Ovary (tissue), 3 donors: Measurements from ENCODE around the gene IVL.

Source experiments
- EP300 ChIP-seq: sonication (generic); formaldehyde crosslinking; IDR thresholded peaks from one replicate; pipeline ENCODE4 v1.6.1; 2017; ENCODE audit warnings: antibody characterized with exemption
- POLR2A ChIP-seq: fragments of 450-650 bp; IDR thresholded peaks from one replicate; pipeline ENCODE4 v1.6.1; 2017; ENCODE audit warnings: antibody characterized with exemption, mild to moderate bottlenecking, moderate library complexity
- TF ChIP-seq, protein P1 (sequence below), 3 donors: fragments of 450-650 bp in 2 of 3; fragments of 200-600 bp in 1 of 3; IDR thresholded peaks; one replicate each; pipeline versions ENCODE4 v1.5.1 to v1.8.0; 2016 to 2022; ENCODE audit warnings: antibody characterized with exemption in 3 of 3, mild to moderate bottlenecking in 1 of 3
- donor health status: DM: no; HTN: no; CAD: no.

DNA sequence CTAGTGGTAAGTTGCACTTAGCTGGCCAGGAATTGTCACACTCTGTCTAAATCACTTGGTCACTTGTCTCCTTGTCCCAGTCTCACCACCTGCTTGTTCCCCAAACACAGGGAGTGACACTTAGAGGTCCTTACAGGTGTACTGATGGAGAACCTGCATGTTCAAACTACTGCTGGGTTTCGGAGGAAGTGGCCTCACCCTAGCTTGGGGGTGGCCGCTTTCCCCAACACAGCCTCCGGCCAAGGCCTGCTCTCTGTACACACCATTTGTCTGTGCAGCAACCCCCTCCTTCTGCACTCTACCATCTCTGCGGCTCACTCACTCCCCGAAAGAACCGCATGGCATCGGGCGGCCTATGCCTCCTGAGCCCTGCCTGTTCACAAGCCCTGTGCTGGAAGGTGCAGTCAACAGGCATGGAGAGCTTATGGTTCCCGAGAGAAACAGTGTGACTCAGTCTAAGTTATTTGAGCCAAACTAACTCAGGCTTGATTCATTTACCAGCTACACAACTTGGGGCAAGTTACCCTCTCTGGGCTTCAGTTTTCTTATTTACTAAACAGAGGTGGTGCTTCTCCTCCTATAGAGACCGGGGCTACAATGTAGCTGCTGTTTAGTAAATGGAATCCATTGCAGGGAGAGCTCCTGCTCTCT, 51.6 kb downstream of the IVL start:
- TF ChIP-seq, protein P1, sequence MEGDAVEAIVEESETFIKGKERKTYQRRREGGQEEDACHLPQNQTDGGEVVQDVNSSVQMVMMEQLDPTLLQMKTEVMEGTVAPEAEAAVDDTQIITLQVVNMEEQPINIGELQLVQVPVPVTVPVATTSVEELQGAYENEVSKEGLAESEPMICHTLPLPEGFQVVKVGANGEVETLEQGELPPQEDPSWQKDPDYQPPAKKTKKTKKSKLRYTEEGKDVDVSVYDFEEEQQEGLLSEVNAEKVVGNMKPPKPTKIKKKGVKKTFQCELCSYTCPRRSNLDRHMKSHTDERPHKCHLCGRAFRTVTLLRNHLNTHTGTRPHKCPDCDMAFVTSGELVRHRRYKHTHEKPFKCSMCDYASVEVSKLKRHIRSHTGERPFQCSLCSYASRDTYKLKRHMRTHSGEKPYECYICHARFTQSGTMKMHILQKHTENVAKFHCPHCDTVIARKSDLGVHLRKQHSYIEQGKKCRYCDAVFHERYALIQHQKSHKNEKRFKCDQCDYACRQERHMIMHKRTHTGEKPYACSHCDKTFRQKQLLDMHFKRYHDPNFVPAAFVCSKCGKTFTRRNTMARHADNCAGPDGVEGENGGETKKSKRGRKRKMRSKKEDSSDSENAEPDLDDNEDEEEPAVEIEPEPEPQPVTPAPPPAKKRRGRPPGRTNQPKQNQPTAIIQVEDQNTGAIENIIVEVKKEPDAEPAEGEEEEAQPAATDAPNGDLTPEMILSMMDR (IDR thresholded peaks at IDR 0.05), result no peak
- TF ChIP-seq POLR2A (no peak), EP300 (no peak)
